Measurements from ENCODE around the gene CYB561D1. TPM values are rescaled to one million over a fixed set of nuclear protein-coding genes. Genes with fewer than 3 reads are reported as not detected.

The CYB561D1 gene
- total RNA-seq, 1 donor from 2014 or later = 10.8 TPM

DNA sequence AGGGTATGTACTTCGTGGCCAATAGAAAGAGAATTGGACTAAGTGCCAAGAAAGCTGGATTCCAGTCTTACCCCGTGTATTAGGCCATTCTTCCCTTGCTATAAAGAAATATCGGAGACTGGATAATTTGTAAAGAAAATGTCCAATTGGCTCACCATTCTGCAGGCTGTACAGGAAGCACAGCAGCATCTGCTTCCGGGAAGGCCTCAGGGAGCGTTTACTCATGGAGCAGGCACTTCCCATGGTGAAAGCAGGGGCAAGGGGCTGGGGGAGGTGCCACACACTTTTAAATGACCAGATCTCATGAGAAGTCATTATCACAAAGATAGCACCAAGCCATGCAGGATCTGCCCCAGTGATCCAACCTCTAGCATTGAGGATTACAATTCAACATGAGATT, 23.4 kb downstream of the CYB561D1 start:
- H3K4me1 Mint-ChIP-seq (ENCODE audit: low read depth) = peaks cover 8% of the 10 kb centered on the region
- H3K27me3 Mint-ChIP-seq (ENCODE audit: low read depth) = peaks cover 3% of the 10 kb centered on the region
- DNase-seq (ENCODE audit: low spot score) = no peak
- H3K4me3 Mint-ChIP-seq (ENCODE audit: unreplicated experiment) = no peak overlapping the region
- H3K27ac Mint-ChIP-seq (ENCODE audit: unreplicated experiment) = no peak overlapping the region
- TF ChIP-seq, protein P1, sequence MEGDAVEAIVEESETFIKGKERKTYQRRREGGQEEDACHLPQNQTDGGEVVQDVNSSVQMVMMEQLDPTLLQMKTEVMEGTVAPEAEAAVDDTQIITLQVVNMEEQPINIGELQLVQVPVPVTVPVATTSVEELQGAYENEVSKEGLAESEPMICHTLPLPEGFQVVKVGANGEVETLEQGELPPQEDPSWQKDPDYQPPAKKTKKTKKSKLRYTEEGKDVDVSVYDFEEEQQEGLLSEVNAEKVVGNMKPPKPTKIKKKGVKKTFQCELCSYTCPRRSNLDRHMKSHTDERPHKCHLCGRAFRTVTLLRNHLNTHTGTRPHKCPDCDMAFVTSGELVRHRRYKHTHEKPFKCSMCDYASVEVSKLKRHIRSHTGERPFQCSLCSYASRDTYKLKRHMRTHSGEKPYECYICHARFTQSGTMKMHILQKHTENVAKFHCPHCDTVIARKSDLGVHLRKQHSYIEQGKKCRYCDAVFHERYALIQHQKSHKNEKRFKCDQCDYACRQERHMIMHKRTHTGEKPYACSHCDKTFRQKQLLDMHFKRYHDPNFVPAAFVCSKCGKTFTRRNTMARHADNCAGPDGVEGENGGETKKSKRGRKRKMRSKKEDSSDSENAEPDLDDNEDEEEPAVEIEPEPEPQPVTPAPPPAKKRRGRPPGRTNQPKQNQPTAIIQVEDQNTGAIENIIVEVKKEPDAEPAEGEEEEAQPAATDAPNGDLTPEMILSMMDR (IDR thresholded peaks at IDR 0.05) = no peak
- no peaks in the 10 kb centered on the region for H3K36me3 Mint-ChIP-seq (ENCODE audit: low read depth)
- H3K9me3 Mint-ChIP-seq (ENCODE audit: low read depth) = no peaks in the 10 kb centered on the region

DNA sequence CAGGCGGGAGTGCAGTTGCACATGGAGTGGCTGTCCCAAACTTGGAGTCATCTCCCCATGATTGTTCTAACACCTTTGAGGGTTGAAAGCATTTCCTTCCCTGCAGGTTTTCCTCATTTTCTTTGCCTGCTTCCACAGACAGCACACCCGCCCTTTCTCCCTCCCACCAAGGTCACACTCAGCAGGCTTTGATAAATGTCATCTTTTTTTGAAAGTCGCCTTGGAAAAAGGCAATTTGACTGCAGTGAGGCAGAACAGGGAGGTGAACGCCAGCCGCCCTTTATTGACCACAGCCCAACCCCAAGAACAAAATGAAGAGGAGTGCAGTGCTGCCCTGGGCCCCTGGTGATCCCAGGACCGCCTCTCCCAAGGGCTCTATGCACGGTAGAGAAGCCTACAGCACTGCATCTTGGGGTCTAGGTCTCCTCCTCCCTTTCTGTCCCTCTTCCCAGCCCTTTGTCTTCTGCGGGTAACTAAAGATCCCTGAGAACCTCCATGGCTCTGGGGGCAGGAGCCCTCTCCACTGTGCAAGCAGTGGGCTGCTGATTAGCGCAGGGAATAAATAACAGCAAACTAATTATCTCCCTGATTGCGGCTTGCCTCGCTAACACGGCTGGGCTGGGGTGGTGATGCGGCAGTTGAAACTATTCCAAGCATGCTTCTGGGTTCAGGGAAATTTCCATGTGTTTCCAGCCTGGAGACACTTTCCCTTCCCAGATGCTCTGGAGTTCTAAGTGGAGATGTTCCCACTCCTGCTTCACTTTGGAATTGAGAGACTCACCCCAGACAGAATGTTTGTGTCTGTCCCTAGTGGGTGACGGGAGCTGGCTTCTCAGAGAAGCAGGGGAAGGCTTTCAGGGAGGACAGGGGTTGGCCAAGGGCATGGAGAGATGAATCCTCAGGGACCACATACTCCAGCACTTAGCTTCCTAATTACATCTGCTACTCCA, 27.4 kb downstream of the CYB561D1 start:
- TF ChIP-seq, protein P1 (IDR thresholded peaks at IDR 0.05) = no peak
- no peak for DNase-seq (ENCODE audit: low spot score)
- no peak overlapping the region for H3K4me3 Mint-ChIP-seq (ENCODE audit: unreplicated experiment)
- H3K9me3 Mint-ChIP-seq (ENCODE audit: low read depth) = no peaks in the 10 kb centered on the region
- peaks cover 10% of the 10 kb centered on the region for H3K27me3 Mint-ChIP-seq (ENCODE audit: low read depth)
- H3K27ac Mint-ChIP-seq (ENCODE audit: unreplicated experiment) = no peak overlapping the region
- no peaks in the 10 kb centered on the region for H3K36me3 Mint-ChIP-seq (ENCODE audit: low read depth)
- peaks cover 5% of the 10 kb centered on the region for H3K4me1 Mint-ChIP-seq (ENCODE audit: low read depth)

DNA sequence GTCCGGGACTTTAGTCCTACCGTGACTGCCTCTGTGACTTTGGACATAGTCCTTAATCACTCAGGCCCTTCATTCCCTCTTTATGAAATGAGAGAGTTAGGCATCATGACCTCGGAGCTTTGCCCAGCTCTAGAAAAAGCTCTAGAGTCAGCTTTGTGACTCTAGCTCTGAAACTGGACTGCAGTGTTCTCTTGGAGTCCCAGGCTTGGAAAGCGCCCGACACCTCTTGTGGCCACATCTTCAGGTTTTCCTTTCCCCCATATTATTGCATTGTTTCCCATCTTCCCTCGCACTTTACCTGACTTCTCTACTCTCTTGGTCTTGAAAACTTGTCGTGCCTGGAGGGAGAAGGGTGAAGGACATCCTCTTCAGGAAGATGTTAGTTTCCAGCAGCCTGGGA, 28.1 kb downstream of the CYB561D1 start:
- H3K4me3 Mint-ChIP-seq (ENCODE audit: unreplicated experiment) = no peak overlapping the region
- no peak for DNase-seq (ENCODE audit: low spot score)
- peaks cover 15% of the 10 kb centered on the region for H3K27me3 Mint-ChIP-seq (ENCODE audit: low read depth)
- H3K36me3 Mint-ChIP-seq (ENCODE audit: low read depth) = no peaks in the 10 kb centered on the region
- no peaks in the 10 kb centered on the region for H3K9me3 Mint-ChIP-seq (ENCODE audit: low read depth)
- TF ChIP-seq, protein P1 (IDR thresholded peaks at IDR 0.05) = no peak
- no peak overlapping the region for H3K27ac Mint-ChIP-seq (ENCODE audit: unreplicated experiment)
- H3K4me1 Mint-ChIP-seq (ENCODE audit: low read depth) = no peaks in the 10 kb centered on the region

DNA sequence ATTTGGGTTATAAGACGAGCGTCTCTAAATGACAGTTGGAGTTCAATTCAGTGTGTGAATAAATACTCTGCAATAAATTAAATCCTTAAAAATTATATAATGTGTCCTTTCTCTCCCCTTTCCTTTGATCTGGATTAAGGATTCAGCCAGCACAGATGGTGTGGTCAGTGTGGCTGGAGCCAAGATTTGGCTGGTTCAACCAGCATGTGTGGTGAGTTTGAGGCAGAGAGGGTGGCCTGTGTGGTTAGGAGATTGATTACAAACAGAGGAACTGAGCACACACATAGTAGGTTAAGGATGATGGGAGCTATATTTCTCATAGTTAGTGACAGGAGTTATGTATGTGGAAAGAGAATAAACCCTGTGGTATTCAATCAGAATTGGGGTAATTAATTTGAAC, 29.8 kb downstream of the CYB561D1 start:
- H3K4me1 Mint-ChIP-seq (ENCODE audit: low read depth) = no peaks in the 10 kb centered on the region
- no peak for DNase-seq (ENCODE audit: low spot score)
- no peaks in the 10 kb centered on the region for H3K36me3 Mint-ChIP-seq (ENCODE audit: low read depth)
- H3K27me3 Mint-ChIP-seq (ENCODE audit: low read depth) = peaks cover 15% of the 10 kb centered on the region
- H3K27ac Mint-ChIP-seq (ENCODE audit: unreplicated experiment) = no peak overlapping the region
- TF ChIP-seq, protein P1 (IDR thresholded peaks at IDR 0.05) = no peak
- no peak overlapping the region for H3K4me3 Mint-ChIP-seq (ENCODE audit: unreplicated experiment)
- no peaks in the 10 kb centered on the region for H3K9me3 Mint-ChIP-seq (ENCODE audit: low read depth)

GRCh38 chr1:109527098-109527811, 33.4 kb downstream of the CYB561D1 start:
- no peaks in the 10 kb centered on the region for H3K36me3 Mint-ChIP-seq (ENCODE audit: low read depth)
- DNase-seq (ENCODE audit: low spot score) = no peak
- no peaks in the 10 kb centered on the region for H3K9me3 Mint-ChIP-seq (ENCODE audit: low read depth)
- H3K27ac Mint-ChIP-seq (ENCODE audit: unreplicated experiment) = no peak overlapping the region
- TF ChIP-seq, protein P1 (IDR thresholded peaks at IDR 0.05) = no peak
- no peak overlapping the region for H3K4me3 Mint-ChIP-seq (ENCODE audit: unreplicated experiment)
- H3K27me3 Mint-ChIP-seq (ENCODE audit: low read depth) = peaks cover 12% of the 10 kb centered on the region
- peaks cover 24% of the 10 kb centered on the region for H3K4me1 Mint-ChIP-seq (ENCODE audit: low read depth)
